Erythroblast (primary cell): ENCODE data around the gene CXCL16.

Source experiments
- DNase-seq, 2 experiments: peaks; one replicate each; lab custom pipeline; 2025; lab: John Stamatoyannopoulos, UW
- GATA1 ChIP-seq: IDR thresholded peaks from 2 replicates; pipeline ENCODE4 v1.6.1; 2011; ENCODE audit warnings: low read depth, mild to moderate bottlenecking, control low read depth, low read length, moderate library complexity
- POLR2A ChIP-seq: IDR thresholded peaks from 2 replicates; pipeline ENCODE4 v1.6.1; 2011; ENCODE audit warnings: mild to moderate bottlenecking, low read length

The CXCL16 gene, protein sequence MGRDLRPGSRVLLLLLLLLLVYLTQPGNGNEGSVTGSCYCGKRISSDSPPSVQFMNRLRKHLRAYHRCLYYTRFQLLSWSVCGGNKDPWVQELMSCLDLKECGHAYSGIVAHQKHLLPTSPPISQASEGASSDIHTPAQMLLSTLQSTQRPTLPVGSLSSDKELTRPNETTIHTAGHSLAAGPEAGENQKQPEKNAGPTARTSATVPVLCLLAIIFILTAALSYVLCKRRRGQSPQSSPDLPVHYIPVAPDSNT

DNA sequence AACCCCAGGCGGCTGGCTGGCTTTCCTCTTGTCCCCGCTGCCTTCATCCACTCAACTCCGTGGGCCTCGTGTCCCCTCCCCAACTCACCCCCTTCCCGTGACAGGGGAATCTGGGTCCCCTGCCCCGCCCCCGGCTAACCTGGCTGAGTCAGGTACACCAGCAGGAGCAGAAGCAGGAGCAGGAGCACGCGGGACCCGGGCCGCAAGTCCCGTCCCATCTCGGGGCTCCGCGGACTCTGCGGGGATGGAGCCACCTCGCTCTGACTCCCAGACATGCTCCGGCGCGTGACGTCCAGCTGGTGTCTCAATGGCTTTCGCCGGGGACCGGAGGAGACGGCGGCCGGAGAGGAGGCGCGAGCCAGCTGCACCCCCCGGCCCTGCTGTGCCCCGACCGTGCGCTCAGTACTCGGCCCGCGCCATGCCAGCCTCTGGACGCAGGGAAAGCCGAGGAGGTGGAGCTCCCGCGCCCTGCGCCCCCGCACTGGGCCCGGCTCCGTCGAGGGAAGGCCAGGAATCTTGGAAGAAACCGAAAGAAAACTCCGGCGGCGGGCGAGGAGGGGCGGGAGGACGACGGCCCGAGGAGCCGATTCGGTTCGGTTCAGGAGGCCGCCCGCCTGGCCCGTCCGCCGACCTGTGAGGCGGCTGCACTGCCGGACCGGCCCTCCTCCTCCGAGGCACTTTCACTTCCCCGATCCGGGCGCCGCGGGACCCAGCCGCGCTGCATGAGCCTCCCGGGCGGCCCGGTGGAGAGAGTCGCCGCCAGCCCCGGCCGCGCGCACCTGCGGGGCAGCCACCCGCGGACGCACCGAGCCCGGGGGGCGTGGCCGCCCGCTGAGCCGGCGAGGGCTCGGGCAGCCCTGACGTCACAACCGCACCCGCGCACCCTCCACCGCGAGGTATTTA is at the start of gene CXCL16, which contains the start of gene ZMYND15:
TSS of gene CXCL16 (minus strand) at position 807 of the 903 bp plus-strand sequence. CDS start at position 218, 589 bp downstream.
TSS of gene ZMYND15 (plus strand) at position 712 of the 903 bp plus-strand sequence. CDS start 716 bp downstream, outside the sequence.
- DNase-seq: peak; percentile 34 to 67
- TF ChIP-seq POLR2A: no peak

DNA sequence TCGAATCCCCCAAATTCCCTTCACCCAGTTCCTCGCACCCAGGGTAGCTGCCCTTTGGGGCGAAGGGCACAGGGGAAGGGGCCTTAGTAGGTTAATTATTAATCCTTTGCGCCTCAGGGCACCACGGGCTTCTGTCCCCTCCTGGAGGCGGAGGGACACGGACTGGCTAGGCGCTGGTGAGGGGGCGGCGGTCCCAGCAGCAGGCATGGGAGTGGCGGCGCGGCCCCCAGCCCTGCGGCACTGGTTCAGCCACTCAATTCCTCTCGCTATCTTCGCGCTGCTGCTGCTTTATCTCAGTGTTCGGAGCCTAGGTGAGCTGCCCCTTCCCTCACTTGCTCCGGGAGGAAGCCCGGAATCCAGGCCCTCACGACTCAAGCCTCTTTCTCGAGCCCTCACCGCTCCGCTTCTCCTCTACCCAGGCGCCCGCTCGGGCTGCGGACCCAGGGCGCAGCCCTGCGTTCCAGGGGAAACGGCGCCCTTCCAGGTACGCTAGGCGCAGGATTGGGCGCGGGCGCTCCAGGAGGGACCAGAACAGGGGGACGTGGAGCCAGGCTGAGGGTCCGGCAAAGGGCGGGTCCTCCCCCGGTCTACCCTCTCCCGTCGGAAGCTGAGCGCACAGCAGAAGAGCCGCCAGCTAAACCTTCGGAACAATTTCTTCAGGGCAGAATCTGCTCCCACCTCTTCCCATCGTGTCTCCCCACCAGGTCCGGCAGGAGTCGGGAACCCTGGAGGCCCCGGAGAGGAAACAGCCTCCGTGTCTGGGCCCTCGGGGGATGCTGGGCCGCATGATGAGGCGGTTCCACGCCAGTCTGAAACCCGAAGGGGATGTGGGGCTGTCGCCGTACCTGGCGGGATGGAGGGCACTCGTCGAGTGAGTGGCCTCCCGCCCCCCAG is 49.3 kb upstream of the CXCL16 start, which contains the start of gene GLTPD2:
TSS of gene GLTPD2 (plus strand) at position 158 of the 894 bp plus-strand sequence. CDS start at position 206, 48 bp downstream.
- TF ChIP-seq POLR2A (no peak), GATA1 (no peak)
- DNase-seq: no peak

DNA sequence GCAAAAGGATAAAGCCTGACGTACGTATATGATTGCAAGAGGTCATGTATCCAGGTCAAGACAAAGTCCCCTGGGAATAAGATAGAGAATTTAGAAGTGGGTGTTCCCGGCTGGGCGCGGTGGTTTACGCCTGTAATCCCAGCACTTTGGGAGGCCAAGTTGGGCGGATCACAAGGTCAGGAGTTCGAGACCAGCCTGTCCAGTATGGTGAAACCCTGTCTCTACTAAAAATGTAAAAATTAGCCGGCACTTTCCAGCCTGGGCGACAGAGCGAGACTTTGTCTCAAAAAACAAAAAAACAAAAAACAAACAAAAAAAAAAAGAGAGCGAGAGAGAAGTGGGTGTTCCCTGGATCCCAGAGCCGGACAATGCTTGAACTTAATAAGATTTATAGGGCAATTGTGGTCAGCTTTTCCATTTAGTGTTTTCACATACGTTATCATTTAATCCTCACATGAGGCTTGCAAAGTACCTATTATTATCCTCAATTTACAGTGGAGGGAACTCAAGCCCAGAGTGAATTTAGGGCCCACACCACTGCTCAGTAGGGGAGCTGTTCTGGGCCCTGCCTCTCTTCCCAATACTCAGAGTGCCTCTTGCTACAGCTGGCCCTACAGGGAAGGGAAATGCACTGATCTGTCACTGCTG is 48.6 kb upstream of the CXCL16 start:
- no peak for TF ChIP-seq GATA1
- no peak for TF ChIP-seq POLR2A
- DNase-seq: no peak

DNA sequence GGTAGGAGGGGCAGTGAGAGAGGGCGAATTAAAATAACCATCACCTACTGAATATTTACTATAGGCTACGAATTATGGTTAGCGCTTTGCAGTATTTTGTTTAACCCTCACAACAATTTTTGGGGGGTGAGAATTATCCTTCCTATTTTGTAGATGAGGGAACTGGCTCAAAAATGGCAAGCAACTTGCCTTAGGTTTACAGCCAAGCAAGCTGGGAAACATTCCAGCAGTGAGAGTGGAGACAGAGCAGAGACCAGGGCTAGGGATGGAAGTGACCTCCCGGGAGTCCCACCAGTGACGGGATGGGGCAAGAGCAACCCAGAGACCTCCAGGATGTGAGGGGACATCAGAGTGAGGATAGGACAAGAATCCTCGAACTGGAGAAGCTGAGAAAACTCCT is 46.8 kb upstream of the CXCL16 start:
- no peak for TF ChIP-seq POLR2A
- TF ChIP-seq GATA1: no peak
- no peak for DNase-seq

DNA sequence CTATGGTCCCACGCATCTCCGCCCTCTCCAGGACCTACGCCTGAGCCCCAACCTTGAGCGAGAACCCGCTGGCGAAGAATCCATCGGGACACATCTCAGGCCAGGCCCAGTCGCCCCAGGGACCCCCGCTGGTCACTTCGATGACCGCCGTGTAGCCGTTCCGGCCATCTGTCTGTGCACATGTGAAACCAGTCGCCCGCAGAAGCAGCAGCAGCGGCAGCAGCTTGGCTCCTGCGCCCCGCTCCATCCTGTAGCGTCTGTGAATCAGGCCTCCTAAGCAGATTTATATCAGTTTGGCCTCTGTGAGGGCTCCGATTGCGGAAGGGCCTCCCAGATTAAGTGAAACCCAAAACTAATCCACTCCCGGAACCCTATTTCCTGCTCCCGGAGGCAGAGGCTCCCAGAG is 46.4 kb upstream of the CXCL16 start, which contains the start of gene VMO1:
TSS of gene VMO1 (minus strand) at position 259 of the 406 bp plus-strand sequence. CDS start at position 247, 12 bp downstream.
- no peak for DNase-seq
- TF ChIP-seq POLR2A (no peak), GATA1 (no peak)

DNA sequence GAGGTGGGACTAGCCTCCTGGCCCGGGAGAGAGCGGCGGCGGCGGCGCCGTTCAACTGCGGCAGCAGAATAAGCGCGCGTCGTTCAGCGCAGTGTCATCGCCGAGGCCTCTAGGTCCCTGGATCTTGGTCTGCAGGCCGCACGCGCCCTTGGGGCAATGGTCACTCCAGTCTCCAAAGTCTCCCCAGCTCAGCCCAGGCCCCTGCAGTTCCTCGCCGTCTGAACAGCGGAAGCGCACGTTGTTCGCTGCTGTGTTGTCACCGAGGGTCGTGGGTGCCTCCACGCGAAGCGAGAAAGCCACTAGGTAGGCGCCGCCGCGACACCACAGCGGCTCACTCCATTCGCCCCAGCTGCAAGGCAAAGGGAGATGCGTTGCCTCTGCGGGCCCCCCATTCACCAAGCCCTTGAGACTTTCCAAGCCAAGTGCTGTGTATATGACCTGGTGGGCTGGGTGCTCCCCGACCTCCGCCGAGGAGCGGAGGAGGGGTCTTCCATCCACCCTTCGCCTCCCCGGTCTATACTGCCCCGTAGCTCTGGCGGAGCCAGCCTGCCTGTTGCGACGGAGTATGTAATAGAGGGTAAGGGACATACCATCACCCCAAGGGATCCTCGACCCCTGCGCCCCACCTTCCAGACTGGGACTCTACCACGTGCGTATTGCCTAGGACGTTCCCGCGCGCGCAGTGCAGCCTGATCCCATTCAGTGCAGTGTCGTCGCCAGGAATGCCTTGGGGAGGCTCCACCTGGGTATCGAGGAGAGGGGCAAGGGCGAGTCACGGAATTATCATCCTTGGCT is 45.8 kb upstream of the CXCL16 start:
- TF ChIP-seq POLR2A (no peak), GATA1 (no peak)
- no peak for DNase-seq

DNA sequence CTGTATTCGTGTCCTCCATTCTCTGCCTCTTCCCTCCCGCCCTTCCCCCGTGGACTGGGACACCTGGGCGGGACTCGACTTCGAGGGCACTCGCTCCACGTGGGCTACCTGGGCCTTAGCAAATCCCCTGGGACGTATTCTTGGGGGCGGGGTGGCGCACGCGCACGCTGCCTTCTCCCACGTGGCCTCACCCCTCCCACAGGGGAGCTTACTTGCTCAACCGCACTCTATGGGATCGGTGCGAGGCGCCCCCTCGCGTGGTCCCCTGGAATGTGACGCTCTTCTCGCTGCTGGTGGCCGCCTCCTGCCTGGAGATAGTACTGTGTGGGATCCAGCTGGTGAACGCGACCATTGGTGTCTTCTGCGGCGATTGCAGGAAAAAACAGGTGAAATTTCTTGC is 42.9 kb upstream of the CXCL16 start:
- no peak for TF ChIP-seq POLR2A
- TF ChIP-seq GATA1: no peak
- DNase-seq: peak; percentile 29 to 52

DNA sequence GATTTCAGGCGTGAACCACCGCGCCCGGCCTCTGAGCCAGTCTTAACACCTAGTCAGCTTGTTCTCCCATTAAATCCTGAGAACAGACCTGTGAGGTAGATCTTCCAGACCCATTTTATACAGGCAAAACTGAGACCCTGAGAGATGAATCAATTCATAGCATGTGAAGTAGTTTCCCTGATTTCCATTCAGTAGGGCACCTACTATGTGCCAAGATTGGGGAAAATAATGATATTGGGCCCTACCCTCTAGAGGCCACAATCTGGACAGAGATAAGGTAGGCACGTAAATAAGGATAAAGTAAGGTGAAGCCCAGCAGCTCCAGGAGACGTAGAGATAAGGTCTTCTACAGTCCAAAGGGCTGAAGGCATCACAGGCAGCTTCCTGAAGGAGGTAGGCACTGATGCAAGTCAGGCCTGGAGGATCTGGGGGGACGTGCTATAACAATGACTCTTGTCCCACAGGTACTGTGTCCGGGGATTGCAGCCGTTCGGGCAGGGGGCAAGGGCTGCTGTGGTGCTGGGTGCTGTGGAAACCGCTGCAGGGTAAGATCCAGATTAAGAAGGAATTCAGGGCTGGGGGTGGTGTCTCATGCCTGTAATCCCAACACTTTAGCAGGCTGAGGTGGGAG is 40.7 kb upstream of the CXCL16 start:
- TF ChIP-seq GATA1 (no peak), POLR2A (no peak)

DNA sequence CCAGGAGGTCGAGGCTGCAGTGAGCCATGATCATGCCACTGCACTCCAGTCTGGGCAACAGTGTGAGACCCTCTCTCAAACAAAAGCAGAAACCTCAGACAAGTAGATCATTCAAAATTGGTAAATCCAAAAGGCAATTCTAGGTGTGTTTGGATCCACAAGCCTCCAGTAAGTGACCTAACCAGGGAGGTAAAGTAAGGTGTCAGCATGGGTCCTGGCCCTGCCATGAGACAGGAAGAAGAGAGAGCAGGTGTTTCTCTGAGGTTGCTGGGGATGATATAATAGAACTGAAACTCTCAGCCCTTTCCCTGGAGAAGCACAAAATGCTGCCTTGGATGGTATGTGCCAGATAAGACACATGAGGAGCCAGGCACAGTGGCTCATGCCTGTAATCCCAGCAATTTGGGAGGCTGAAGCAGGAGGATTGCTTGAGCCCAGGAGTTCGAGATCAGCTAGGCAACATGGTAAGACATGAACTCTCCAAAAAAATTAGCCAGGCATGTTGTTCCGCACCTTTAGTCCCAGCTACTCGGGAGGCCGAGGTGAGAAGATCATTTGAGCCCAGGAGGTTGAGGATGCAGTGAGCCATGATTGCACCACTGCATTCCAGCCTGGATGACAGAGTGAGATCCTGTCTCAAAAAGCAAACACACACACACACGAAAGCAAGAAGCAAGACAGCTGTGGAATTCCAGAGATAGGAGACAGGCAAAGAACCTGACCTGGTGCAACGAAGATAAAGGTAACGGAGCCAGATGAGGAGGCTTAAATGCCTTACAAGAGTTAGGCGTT is 38.4 kb upstream of the CXCL16 start:
- no peak for DNase-seq
- no peak for TF ChIP-seq POLR2A
- TF ChIP-seq GATA1: no peak

More for the DNA sequence above, 40.7 kb upstream of the CXCL16 start:
- DNase-seq: no peak

DNA sequence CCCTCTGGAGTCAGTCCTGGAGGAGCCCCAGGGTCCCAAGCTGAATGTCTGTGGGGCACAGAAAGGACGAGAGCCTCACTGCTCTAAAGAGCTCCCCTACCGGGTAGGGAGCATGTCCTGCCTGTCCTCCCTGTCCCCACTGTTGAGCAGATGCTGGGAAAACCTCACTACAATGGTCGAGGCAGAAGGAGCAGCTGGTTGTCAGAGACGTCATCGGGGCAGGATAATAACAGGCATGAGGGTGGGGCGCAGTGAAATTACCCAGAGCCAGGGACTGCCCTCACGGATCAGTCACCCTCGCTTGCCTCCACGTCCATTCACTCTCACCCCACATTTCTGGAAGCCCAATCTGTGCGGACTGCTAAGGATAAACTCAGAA is 32.5 kb upstream of the CXCL16 start:
- DNase-seq: no peak
- no peak for TF ChIP-seq POLR2A
- no peak for TF ChIP-seq GATA1
